Activated naive CD8-positive, alpha-beta T cell treated with anti-CD3 and anti-CD28 coated beads, Interleukin-2, amount 50 U/mL, for 24 hours (primary cell): ENCODE measurements around the gene TMEM87A.

Experiments
- ATAC-seq: fragments of 150-1000 bp; cut with Tn5 transposase; one replicate; pipeline ENCODE4 v1.10.0; 2021
- DNase-seq: peaks from one replicate; pipeline ENCODE4 v3.0.0; 2021
- H3K27ac Mint-ChIP-seq: one replicate; pipeline ENCODE4 v1.8.0; 2021; ENCODE audit warnings: mild to moderate bottlenecking, mixed read lengths
- H3K27me3 Mint-ChIP-seq: one replicate; pipeline ENCODE4 v1.8.0; 2021; ENCODE audit warnings: mixed read lengths
- H3K36me3 Mint-ChIP-seq: one replicate; pipeline ENCODE4 v1.8.0; 2021; ENCODE audit warnings: low read depth, mixed read lengths
- H3K4me1 Mint-ChIP-seq: one replicate; pipeline ENCODE4 v1.8.0; 2021; ENCODE audit warnings: mixed read lengths
- H3K4me3 Mint-ChIP-seq: one replicate; pipeline ENCODE4 v1.8.0; 2021; ENCODE audit warnings: mild to moderate bottlenecking, moderate library complexity, mixed read lengths
- H3K9me3 Mint-ChIP-seq: one replicate; pipeline ENCODE4 v1.8.0; 2021; ENCODE audit warnings: mixed read lengths

TMEM87A gene

GRCh38 chr15:42202653-42203052, 70.6 kb downstream of the TMEM87A start:
- Mint-ChIP-seq H3K27ac (peak overlapping the region; percentile 49), H3K36me3 (peaks cover 12% of the 10 kb centered on the region), H3K9me3 (no peaks in the 10 kb centered on the region), H3K27me3 (no peaks in the 10 kb centered on the region), H3K4me3 (no peak overlapping the region), H3K4me1 (peaks cover 26% of the 10 kb centered on the region)
- ATAC-seq: no peak
- DNase-seq: no peak

GRCh38 chr15:42201801-42202200, 71.4 kb downstream of the TMEM87A start:
- H3K27ac Mint-ChIP-seq: no peak overlapping the region
- no peaks in the 10 kb centered on the region for H3K27me3 Mint-ChIP-seq
- H3K4me3 Mint-ChIP-seq: no peak overlapping the region
- ATAC-seq (no peak), DNase-seq (no peak)
- no peaks in the 10 kb centered on the region for H3K9me3 Mint-ChIP-seq
- peaks cover 21% of the 10 kb centered on the region for H3K36me3 Mint-ChIP-seq
- H3K4me1 Mint-ChIP-seq: peaks cover 18% of the 10 kb centered on the region

GRCh38 chr15:42199126-42199525, 74.1 kb downstream of the TMEM87A start:
- Mint-ChIP-seq H3K4me3 (no peak overlapping the region), H3K36me3 (peaks cover 34% of the 10 kb centered on the region), H3K4me1 (peaks cover 11% of the 10 kb centered on the region), H3K9me3 (no peaks in the 10 kb centered on the region), H3K27me3 (no peaks in the 10 kb centered on the region), H3K27ac (no peak overlapping the region)
- no peak for ATAC-seq
- no peak for DNase-seq

GRCh38 chr15:42198516-42198915, 74.7 kb downstream of the TMEM87A start:
- H3K27me3 Mint-ChIP-seq: no peaks in the 10 kb centered on the region
- H3K4me1 Mint-ChIP-seq: peaks cover 18% of the 10 kb centered on the region
- no peak overlapping the region for H3K27ac Mint-ChIP-seq
- H3K9me3 Mint-ChIP-seq: no peaks in the 10 kb centered on the region
- H3K36me3 Mint-ChIP-seq: peaks cover 38% of the 10 kb centered on the region
- no peak overlapping the region for H3K4me3 Mint-ChIP-seq
- no peak for DNase-seq
- no peak for ATAC-seq

GRCh38 chr15:42194513-42194912, 78.7 kb downstream of the TMEM87A start:
- peak overlapping the region; percentile 87 for H3K27ac Mint-ChIP-seq
- no peaks in the 10 kb centered on the region for H3K9me3 Mint-ChIP-seq
- DNase-seq: no peak

GRCh38 chr15:42193383-42193782, 79.8 kb downstream of the TMEM87A start:
- Mint-ChIP-seq H3K36me3 (peaks cover 50% of the 10 kb centered on the region), H3K9me3 (no peaks in the 10 kb centered on the region), H3K27me3 (no peaks in the 10 kb centered on the region), H3K4me1 (peaks cover 54% of the 10 kb centered on the region), H3K4me3 (peak overlapping the region; percentile 30), H3K27ac (peak overlapping the region; percentile 87)
- DNase-seq (no peak), ATAC-seq (peak; percentile 62)

More at GRCh38 chr15:42194513-42194912, 78.7 kb downstream of the TMEM87A start:
- peak; percentile 36 for ATAC-seq
- no peaks in the 10 kb centered on the region for H3K27me3 Mint-ChIP-seq
- peaks cover 48% of the 10 kb centered on the region for H3K4me1 Mint-ChIP-seq
- H3K36me3 Mint-ChIP-seq: peaks cover 45% of the 10 kb centered on the region
- H3K4me3 Mint-ChIP-seq: no peak overlapping the region

- Mint-ChIP-seq H3K27ac (peak overlapping the region; percentile 55), H3K9me3 (no peaks in the 10 kb centered on the region), H3K36me3 (peaks cover 49% of the 10 kb centered on the region), H3K4me1 (peaks cover 54% of the 10 kb centered on the region), H3K27me3 (no peaks in the 10 kb centered on the region), H3K4me3 (no peak overlapping the region)
- DNase-seq (no peak), ATAC-seq (no peak)
These were observed 81.5 kb downstream of the TMEM87A start for GRCh38 chr15:42191610-42192346.

- H3K27ac Mint-ChIP-seq: peak overlapping the region; percentile 20
- ATAC-seq (no peak), DNase-seq (no peak)
- no peak overlapping the region for H3K4me3 Mint-ChIP-seq
- H3K36me3 Mint-ChIP-seq: peaks cover 42% of the 10 kb centered on the region
- H3K4me1 Mint-ChIP-seq: peaks cover 51% of the 10 kb centered on the region
- H3K9me3 Mint-ChIP-seq: no peaks in the 10 kb centered on the region
- H3K27me3 Mint-ChIP-seq: no peaks in the 10 kb centered on the region
These were observed 82.9 kb downstream of the TMEM87A start for GRCh38 chr15:42190370-42190769.

- Mint-ChIP-seq H3K27ac (no peak overlapping the region), H3K9me3 (no peaks in the 10 kb centered on the region), H3K4me3 (no peak overlapping the region), H3K36me3 (peaks cover 48% of the 10 kb centered on the region), H3K4me1 (peaks cover 17% of the 10 kb centered on the region), H3K27me3 (no peaks in the 10 kb centered on the region)
- DNase-seq: no peak
- no peak for ATAC-seq
These were observed 87.4 kb downstream of the TMEM87A start for GRCh38 chr15:42185801-42186200.

GRCh38 chr15:42184736-42185135, 88.5 kb downstream of the TMEM87A start:
- ATAC-seq: no peak
- H3K27me3 Mint-ChIP-seq: no peaks in the 10 kb centered on the region
- H3K9me3 Mint-ChIP-seq: no peaks in the 10 kb centered on the region
- no peak overlapping the region for H3K27ac Mint-ChIP-seq
- DNase-seq: no peak
- H3K36me3 Mint-ChIP-seq: peaks cover 45% of the 10 kb centered on the region
- H3K4me1 Mint-ChIP-seq: peaks cover 7% of the 10 kb centered on the region
- H3K4me3 Mint-ChIP-seq: no peak overlapping the region

GRCh38 chr15:42184296-42184695, 88.9 kb downstream of the TMEM87A start:
- Mint-ChIP-seq H3K27ac (no peak overlapping the region), H3K36me3 (peaks cover 46% of the 10 kb centered on the region), H3K27me3 (no peaks in the 10 kb centered on the region), H3K9me3 (no peaks in the 10 kb centered on the region), H3K4me3 (no peak overlapping the region), H3K4me1 (peaks cover 4% of the 10 kb centered on the region)
- ATAC-seq (no peak), DNase-seq (no peak)

- Mint-ChIP-seq H3K4me1 (no peaks in the 10 kb centered on the region), H3K27ac (peak overlapping the region; percentile 45), H3K9me3 (no peaks in the 10 kb centered on the region), H3K4me3 (no peak overlapping the region), H3K36me3 (peaks cover 39% of the 10 kb centered on the region), H3K27me3 (no peaks in the 10 kb centered on the region)
- DNase-seq (no peak), ATAC-seq (no peak)
These were observed 90.3 kb downstream of the TMEM87A start for GRCh38 chr15:42182961-42183360.

GRCh38 chr15:42182328-42182886, 90.8 kb downstream of the TMEM87A start:
- Mint-ChIP-seq H3K27ac (peak overlapping the region; percentile 16), H3K4me3 (no peak overlapping the region), H3K9me3 (no peaks in the 10 kb centered on the region), H3K36me3 (peaks cover 36% of the 10 kb centered on the region), H3K27me3 (no peaks in the 10 kb centered on the region), H3K4me1 (no peaks in the 10 kb centered on the region)
- DNase-seq (no peak), ATAC-seq (no peak)

GRCh38 chr15:42178056-42178455, 95.2 kb downstream of the TMEM87A start:
- Mint-ChIP-seq H3K36me3 (peaks cover 30% of the 10 kb centered on the region), H3K4me1 (no peaks in the 10 kb centered on the region), H3K4me3 (no peak overlapping the region), H3K9me3 (no peaks in the 10 kb centered on the region), H3K27ac (no peak overlapping the region), H3K27me3 (no peaks in the 10 kb centered on the region)
- DNase-seq (no peak), ATAC-seq (no peak)

- ATAC-seq: no peak
- Mint-ChIP-seq H3K27ac (no peak overlapping the region), H3K4me3 (no peak overlapping the region), H3K4me1 (peaks cover 5% of the 10 kb centered on the region), H3K36me3 (peaks cover 41% of the 10 kb centered on the region), H3K9me3 (no peaks in the 10 kb centered on the region), H3K27me3 (no peaks in the 10 kb centered on the region)
- DNase-seq: no peak
These were observed 97.6 kb downstream of the TMEM87A start for GRCh38 chr15:42175671-42176070.
